DMS 273 (cell line): Measurements from ENCODE around the gene ATP9B.
"Not testable (repeated sequence)": the region's sequence is repeated elsewhere in the genome, so short reads cannot be mapped to it uniquely, and the experiment has no call there.

Experiments used
- DNase-seq: peaks from one replicate; lab custom pipeline; 2025; ENCODE audit not compliant: unreplicated experiment; lab: John Stamatoyannopoulos, UW

ATP9B gene

GRCh38 chr18:79135924-79136323 lies 66.7 kb downstream of the ATP9B start:
- DNase-seq, result no peak

DNA sequence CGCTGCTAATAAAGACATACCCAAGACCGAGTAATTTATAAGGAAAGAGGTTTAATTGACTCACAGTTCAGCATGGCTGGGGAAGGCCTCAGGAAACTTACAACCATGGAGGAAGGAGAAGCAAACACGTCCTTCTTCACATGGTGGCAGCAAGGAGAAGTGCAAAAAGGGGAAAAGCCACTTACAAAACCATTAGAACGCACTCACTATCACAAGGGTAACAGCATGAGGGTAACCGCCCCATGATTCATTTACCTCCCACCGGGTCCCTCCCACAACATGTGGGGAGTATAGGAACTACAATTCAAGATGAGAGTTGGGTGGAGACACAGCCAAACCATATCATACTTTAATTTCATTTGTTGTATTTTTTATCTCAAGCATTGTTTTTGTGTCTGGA lies 67.5 kb downstream of the ATP9B start:
- DNase-seq, result no peak

DNA sequence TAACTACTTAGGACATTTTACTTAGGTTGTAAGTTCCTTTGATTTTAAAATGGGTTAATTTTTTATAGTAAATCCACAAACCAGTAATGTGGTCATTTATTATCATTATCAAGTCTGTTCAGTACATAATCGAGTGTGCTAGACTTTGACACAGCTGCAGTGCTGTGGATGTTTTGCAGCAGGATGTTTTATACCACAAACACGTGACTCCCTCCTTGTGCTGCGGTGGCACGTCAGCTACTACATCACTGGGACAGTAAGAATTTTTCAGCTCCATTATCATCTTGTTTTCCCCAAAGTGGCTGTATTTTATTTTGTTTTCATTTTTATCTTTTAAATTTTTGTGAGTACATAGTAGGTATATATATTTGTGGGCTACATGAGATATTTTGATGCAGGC lies 70.0 kb downstream of the ATP9B start:
- no peak for DNase-seq

GRCh38 chr18:79147014-79147413 lies 77.8 kb downstream of the ATP9B start:
- no peak for DNase-seq

- no peak for DNase-seq
Observed at GRCh38 chr18:79151191-79151590, 82.0 kb downstream of the ATP9B start.

DNA sequence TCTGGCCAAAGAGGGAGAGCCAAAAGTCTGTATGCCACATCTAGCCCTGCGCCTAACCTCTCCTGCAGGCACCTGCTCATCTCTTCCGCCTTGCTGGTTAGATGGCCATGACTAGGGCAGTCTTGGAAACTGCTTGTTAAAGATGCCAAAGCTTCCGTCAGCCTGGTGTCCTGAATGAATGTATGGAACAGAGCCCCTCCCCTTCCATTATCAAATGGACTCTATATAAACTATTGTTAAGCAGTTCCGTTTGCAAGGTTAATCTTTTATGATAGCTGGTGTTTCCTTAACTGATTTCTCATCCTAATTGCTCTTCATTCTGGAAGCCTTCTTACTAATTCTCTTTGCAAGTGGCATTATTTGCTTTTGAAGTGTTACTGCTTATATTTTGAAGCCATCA lies 87.1 kb downstream of the ATP9B start:
- DNase-seq, result no peak

DNA sequence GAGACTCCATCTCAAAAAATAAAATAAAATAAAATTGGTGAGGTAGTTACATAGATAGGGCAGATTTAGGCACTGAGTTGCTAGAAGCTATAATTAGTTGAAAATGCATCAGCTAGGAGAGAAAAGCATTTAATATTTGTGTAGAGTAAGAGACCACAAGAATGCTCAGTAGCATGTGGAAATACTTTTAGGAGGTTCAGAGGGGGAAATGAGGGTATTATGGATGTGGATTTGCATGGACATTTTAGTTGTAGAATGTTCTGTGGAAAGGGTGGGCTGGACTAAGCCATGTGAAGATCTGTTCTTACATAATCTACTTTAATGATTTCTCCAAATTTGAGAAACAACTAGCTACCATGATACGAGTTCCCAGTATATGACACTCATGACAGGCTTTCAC lies 95.5 kb downstream of the ATP9B start:
- DNase-seq, result no peak

DNA sequence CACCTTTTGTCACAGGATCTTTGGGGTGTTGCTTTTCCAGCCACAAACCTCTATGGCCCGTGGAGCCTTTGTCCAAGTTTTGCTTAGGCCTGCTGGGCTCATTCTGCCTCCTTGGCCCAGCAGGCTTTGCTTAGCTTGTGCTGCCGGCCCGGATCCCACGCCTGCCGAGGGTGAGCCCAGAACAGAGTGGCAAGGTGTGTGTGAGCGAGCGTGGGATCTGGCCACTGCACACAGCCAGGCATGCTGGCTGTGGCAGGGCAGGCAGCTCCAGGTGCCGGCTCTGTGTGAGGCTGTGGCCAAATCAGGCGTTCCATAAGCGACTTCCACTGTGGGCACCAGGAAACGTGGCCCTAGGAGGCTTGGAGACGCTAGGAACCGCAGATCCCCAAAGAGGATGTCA lies 97.5 kb downstream of the ATP9B start:
- no peak for DNase-seq

DNA sequence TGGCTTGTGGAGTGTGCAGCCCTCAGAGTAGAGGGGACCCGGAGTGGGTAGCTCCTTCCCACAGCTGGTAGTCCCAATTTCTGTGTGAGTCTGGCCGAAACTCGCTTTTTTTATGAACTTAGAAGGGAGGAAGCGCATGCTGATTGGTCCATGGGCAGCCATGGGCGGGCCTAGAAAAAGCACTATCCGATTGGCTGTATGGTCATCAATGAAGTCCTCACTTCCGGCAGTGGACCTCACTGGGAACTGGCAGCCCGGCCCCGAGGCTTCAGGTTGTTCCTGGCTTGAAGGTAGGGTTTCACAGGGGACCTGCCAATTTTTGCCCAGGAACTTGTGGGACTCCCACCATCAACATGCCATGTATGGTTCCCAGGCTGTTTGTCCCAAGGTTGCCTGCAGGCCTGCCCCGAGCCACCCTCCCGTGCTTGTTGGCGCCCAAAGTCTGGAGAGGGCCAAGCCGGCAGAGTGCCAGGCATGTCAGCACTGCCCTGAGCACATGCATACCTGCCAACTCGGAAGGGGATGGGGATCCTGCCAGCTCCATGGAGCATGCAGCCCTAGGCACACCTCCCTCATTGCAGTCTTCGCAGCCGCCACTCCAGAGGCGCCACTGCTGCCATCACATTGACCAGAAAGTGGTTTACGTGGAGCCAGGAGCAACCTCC lies 98.5 kb downstream of the ATP9B start:
- DNase-seq, result no peak

DNA sequence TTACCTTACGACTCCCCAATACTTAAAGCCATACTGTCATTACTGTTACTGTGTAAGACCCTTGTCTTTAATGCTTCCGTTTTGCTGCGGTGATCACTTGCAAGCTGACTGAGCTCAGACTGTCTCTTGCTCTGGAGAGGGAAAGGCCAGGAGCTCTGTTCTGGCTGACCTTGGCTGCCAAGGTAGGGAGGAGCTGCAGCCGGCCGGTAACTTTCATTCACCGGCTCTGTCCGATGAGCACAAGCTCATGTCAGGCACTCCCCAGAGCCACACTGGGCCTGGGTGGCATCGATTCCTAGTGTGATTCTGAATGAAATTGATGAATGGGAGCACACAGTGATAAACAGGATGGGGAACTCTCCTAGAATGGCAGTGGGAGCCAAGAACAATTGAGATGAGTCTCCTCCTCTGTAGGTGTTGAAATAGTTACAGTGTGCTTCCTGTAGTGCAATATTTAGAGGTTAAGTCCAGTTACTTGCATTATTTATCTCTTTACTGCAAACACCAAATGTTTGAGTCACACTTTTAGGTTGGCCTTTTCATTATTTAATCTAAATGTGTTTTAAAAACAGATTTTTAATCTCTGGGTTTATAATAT lies 100.9 kb downstream of the ATP9B start:
- DNase-seq, result no peak

DNA sequence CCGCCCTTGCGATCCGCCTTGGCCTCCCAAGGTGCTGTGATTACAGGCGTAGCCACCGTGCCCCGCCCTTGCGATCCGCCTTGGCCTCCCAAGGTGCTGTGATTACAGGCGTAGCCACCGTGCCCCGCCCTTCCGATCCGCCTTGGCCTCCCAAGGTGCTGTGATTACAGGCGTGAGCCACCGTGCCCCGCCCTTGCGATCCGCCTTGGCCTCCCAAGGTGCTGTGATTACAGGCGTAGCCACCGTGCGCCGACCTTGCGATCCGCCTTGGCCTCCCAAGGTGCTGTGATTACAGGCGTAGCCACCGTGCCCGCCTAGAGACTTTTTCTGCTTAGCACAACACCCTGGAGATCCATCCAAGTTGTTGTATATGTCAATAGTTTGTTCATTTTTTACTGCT lies 103.1 kb downstream of the ATP9B start:
- DNase-seq, result not testable (repeated sequence)

DNA sequence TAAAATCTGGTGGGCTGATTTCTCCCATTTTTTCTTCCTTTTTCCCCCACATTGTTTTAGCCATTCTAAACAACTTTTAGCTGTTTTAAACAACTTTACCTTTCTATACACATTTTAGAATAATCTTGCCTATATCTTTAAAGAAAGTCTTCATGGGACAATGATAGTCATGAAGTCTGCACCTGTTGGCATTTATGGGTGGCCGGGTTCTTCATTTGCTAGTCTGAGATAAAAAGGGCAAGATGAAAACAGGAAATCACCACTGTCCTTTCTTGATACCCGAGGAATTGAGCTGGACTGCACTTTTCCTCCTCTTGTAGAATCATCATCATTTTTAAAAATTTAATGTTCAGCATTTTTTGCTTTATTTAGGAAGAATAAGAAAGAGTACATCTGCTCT lies 104.5 kb downstream of the ATP9B start:
- no peak for DNase-seq

DNA sequence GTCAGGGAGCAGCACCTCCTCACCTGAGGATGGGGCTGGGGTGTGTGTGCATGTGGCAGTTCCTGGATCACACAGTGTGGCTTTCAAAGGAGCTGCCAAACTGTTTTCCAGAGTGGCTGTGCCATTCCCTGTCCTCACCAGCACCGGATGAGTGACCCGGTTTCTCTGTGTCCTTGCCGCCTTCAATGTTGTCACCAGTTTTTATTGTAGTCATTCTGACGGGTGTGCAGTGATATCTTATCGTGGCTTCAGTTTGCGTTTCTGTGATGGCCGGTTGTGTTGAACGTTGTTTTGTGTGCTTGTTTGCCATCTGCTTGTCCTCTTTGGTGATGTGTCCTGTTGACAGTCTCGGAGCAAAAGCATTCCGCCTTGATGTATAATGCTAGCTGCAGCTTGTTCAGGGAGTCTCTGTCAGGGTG lies 108.9 kb downstream of the ATP9B start:
- no peak for DNase-seq

DNA sequence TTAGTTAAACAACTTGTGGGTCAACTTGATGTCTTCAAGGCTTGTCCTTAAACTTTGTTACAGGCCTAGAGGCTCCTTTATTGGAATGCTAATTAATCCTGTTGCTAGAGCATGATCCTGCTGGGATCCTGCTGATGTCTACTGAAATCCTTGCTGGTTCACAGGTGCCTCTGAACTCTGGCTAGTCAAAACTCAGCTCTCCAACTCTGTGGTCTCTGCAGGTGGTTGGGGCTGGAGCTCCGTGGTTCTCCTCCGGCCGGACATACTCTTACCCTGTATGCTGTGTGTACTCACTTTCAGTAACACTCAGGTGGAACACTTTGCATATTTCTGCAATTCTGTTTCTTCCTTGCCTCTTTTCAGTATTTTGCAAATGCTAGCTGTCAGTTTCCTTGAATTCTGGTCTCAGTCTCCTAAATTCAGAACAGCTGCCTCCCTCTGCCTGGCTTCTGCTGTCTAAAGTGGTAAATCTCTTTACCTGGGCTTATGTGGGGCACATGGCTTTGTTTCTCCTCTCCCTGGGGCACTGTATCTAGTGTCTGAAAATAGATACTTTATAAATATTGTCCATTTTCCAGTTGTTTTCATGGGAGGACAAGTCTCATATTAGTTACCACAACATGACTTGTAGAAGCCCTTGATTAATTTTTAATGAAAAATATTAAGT lies 113.0 kb downstream of the ATP9B start:
- DNase-seq, result no peak

- no peak for DNase-seq
Observed at GRCh38 chr18:79185648-79186047, 116.5 kb downstream of the ATP9B start.

DNA sequence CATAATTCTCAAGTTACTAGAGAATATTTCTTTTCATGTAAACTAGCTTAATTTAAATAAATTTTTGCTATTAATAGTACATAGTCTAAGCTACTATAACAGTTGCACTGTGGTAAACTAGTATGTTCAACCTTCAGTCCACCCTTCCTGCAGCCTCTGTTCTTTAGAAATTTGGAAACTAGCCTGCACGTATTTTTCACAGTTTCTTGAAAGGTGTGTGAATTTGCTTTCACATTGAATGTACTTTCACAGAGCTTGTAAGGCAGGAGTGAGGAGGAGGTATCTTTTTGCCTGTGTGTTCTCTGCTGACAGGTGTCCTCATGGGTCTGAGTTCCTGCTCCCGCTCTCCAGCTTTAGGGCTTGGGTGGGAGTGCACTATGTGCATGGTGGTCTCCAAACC lies 117.5 kb downstream of the ATP9B start:
- DNase-seq, result no peak

GRCh38 chr18:79187532-79188277 lies 118.5 kb downstream of the ATP9B start:
- DNase-seq, result no peak

- no peak for DNase-seq
Observed at GRCh38 chr18:79191418-79191817, 122.2 kb downstream of the ATP9B start.

- no peak for DNase-seq
Observed at GRCh38 chr18:79191956-79192355, 122.8 kb downstream of the ATP9B start.

DNA sequence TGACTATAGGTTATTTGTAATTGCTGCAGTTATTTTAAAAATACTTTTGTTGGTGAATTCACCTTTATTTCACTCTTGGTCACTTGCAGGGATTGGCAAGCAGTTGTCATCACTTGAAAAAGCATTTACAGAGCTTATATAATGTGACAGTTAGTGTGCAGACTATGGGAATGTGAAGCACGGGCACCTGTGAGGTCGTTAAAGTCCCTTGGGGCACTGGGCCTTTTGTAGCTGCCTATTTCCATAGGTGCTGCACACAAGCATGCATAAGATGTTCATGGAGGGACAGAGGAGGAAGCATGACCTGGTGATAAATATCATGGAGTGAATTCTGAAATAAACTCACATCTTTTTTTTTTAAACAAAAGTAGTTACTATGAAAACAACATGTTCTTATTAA lies 124.6 kb downstream of the ATP9B start:
- no peak for DNase-seq

GRCh38 chr18:79195716-79196683 lies 126.8 kb downstream of the ATP9B start:
- no peak for DNase-seq
